AG08396 (cell line): Measurements from ENCODE around the gene HNRNPUL1.

Source experiments
- DNase-seq: peaks from one replicate; pipeline ENCODE4 v3.0.0; 2012; ENCODE audit warnings: low spot score, mixed read lengths

The HNRNPUL1 gene

GRCh38 chr19:41308450-41309179, 44.4 kb downstream of the HNRNPUL1 start:
- peak; percentile 84 for DNase-seq

GRCh38 chr19:41309180-41310032, 45.2 kb downstream of the HNRNPUL1 start:
- no peak for DNase-seq

- DNase-seq, result peak; percentile 94
Observed at GRCh38 chr19:41310033-41310831, 46.1 kb downstream of the HNRNPUL1 start, which contains the start of gene CCDC97. Gene CCDC97 (plus strand): TSS chr19:41310172. CDS start chr19:41310311, 139 bp downstream.

GRCh38 chr19:41311072-41311471, 46.9 kb downstream of the HNRNPUL1 start:
- DNase-seq, result no peak

GRCh38 chr19:41311613-41312012, 47.4 kb downstream of the HNRNPUL1 start:
- no peak for DNase-seq

GRCh38 chr19:41316306-41316920, 52.2 kb downstream of the HNRNPUL1 start:
- DNase-seq, result no peak

- DNase-seq, result no peak
Observed at GRCh38 chr19:41318696-41319499, 54.7 kb downstream of the HNRNPUL1 start.

- no peak for DNase-seq
Observed at GRCh38 chr19:41319500-41320184, 55.5 kb downstream of the HNRNPUL1 start.

- DNase-seq, result no peak
Observed at GRCh38 chr19:41320185-41320518, 56.0 kb downstream of the HNRNPUL1 start.

GRCh38 chr19:41320568-41320967, 56.4 kb downstream of the HNRNPUL1 start:
- no peak for DNase-seq

GRCh38 chr19:41321204-41321599, 57.0 kb downstream of the HNRNPUL1 start:
- no peak for DNase-seq

GRCh38 chr19:41321600-41322270, 57.6 kb downstream of the HNRNPUL1 start:
- DNase-seq, result peak; percentile 89

- no peak for DNase-seq
Observed at GRCh38 chr19:41322451-41322850, 58.3 kb downstream of the HNRNPUL1 start.

- DNase-seq, result peak; percentile 66
Observed at GRCh38 chr19:41323023-41323422, 58.9 kb downstream of the HNRNPUL1 start.

GRCh38 chr19:41323430-41324125, 59.4 kb downstream of the HNRNPUL1 start:
- DNase-seq, result peak; percentile 95

GRCh38 chr19:41324231-41324702, 60.1 kb downstream of the HNRNPUL1 start:
- DNase-seq, result no peak

- DNase-seq, result peak; percentile 82
Observed at GRCh38 chr19:41324921-41325639, 60.9 kb downstream of the HNRNPUL1 start.

- DNase-seq, result no peak
Observed at GRCh38 chr19:41325640-41325946, 61.4 kb downstream of the HNRNPUL1 start.
